BLaER1 treated with 17β-estradiol and CSF1 and Interleukin-3, amounts not matched to agents 10 nM and 100 nM (cell line): ENCODE measurements around the gene USP14.
A peak's percentile ranks its signal among the peaks of the same experiment; 100 is the strongest.
"Not testable (repeated sequence)": the region's sequence is repeated elsewhere in the genome, so short reads cannot be mapped to it uniquely, and the experiment has no call there.

ENCODE experiments used
- H3K27ac ChIP-seq, 11 experiments: shearing (Covaris generic); formaldehyde crosslinking; 2 replicates each; pipeline ENCODE4 v1.8.1; 2022
- H3K27me3 ChIP-seq, 11 experiments: shearing (Covaris generic); formaldehyde crosslinking; 2 replicates each; pipeline ENCODE4 v1.8.1; 2022
- H3K36me3 ChIP-seq, 11 experiments: shearing (Covaris generic); formaldehyde crosslinking; 2 replicates each; pipeline ENCODE4 v1.8.1; 2022
- H3K4me1 ChIP-seq, 10 experiments: shearing (Covaris generic); formaldehyde crosslinking; 2 replicates each; pipeline ENCODE4 v1.8.1; 2022
- H3K4me2 ChIP-seq, 11 experiments: shearing (Covaris generic); formaldehyde crosslinking; 2 replicates each; pipeline ENCODE4 v1.8.1; 2022
- H3K4me3 ChIP-seq, 10 experiments: shearing (Covaris generic); formaldehyde crosslinking; 2 replicates each; pipeline ENCODE4 v1.8.1; 2022
- H3K9ac ChIP-seq, 11 experiments: shearing (Covaris generic); formaldehyde crosslinking; 2 replicates each; pipeline ENCODE4 v1.8.1; 2022
- H3K9me3 ChIP-seq, 11 experiments: shearing (Covaris generic); formaldehyde crosslinking; replicated peaks in 1 of 11; 2 replicates each; pipeline ENCODE4 v1.8.1; 2022
- H4K20me1 ChIP-seq, 11 experiments: shearing (Covaris generic); formaldehyde crosslinking; 2 replicates each; pipeline ENCODE4 v1.8.1; 2022
- Cebpa-rat ChIP-seq, 11 experiments: shearing (Covaris generic); IDR thresholded peaks; 2 replicates each; pipeline ENCODE4 v1.8.1; 2022

The USP14 gene

GRCh38 chr18:158128-159036, at the start of gene USP14:
Gene USP14 (plus strand): TSS chr18:158557. CDS start chr18:158699, 142 bp downstream.
- H4K20me1 ChIP-seq = peaks cover 6 to 49% (median 45%) of the 10 kb centered on the region in 11 experiments; a peak in 20 of 22 replicates
- H3K4me1 ChIP-seq = peaks cover 20 to 31% (median 23%) of the 10 kb centered on the region in 10 experiments
- H3K4me3 ChIP-seq = peak within 1 kb of the TSS; percentile 64 to 92 (median 90)
- peak within 1 kb of the TSS; percentile 85 to 97 (median 94) for H3K9ac ChIP-seq
- no peaks in the 10 kb centered on the region for H3K27me3 ChIP-seq
- H3K36me3 ChIP-seq = peaks cover 0 to 36% (median 21%) of the 10 kb centered on the region in 11 experiments; a peak in 21 of 22 replicates
- no peaks in the 10 kb centered on the region for H3K9me3 ChIP-seq
- H3K4me2 ChIP-seq = peak within 1 kb of the TSS; percentile 81 to 97 (median 94)
- TF ChIP-seq Cebpa-rat (IDR thresholded peaks at IDR 0.05) = no peak
- H3K27ac ChIP-seq = peak within 1 kb of the TSS; percentile 70 to 95 (median 89); a peak in 21 of 22 replicates

GRCh38 chr18:108665-109063, 49.7 kb upstream of the USP14 start:
- not testable (repeated sequence) for H4K20me1 ChIP-seq, H3K27me3 ChIP-seq, H3K36me3 ChIP-seq, H3K9me3 ChIP-seq, H3K27ac ChIP-seq, H3K9ac ChIP-seq, H3K4me3 ChIP-seq, H3K4me2 ChIP-seq
- H3K4me1 ChIP-seq = peaks cover 0 to 12% (median 11%) of the 10 kb centered on the region in 10 experiments; a peak in 16 of 20 replicates

- H3K27ac ChIP-seq = peak overlapping the region in 1 of 11 experiments; percentile 88; a peak in 1 of 22 replicates
- TF ChIP-seq Cebpa-rat (IDR thresholded peaks at IDR 0.05) = peak in 4 of 11 experiments; percentile 8 to 46 (median 25); a peak in 2 of 22 replicates
- H3K36me3 ChIP-seq, H3K9ac ChIP-seq, H3K27me3 ChIP-seq, H4K20me1 ChIP-seq, H3K4me3 ChIP-seq, H3K9me3 ChIP-seq, H3K4me2 ChIP-seq: not testable (repeated sequence)
- peaks cover 0 to 12% (median 11%) of the 10 kb centered on the region in 10 experiments; a peak in 16 of 20 replicates for H3K4me1 ChIP-seq
Observed at GRCh38 chr18:109130-109921, 49.0 kb upstream of the USP14 start.

GRCh38 chr18:109922-110261, 48.5 kb upstream of the USP14 start:
- not testable (repeated sequence) for H3K36me3 ChIP-seq, H3K4me3 ChIP-seq, H3K4me2 ChIP-seq, H3K9ac ChIP-seq, H3K27me3 ChIP-seq, H4K20me1 ChIP-seq, H3K9me3 ChIP-seq
- Histone ChIP-seq H3K4me1 (peaks cover 0 to 12% (median 11%) of the 10 kb centered on the region in 10 experiments; a peak in 16 of 20 replicates), H3K27ac (peak overlapping the region in 1 of 11 experiments; percentile 88; a peak in 1 of 22 replicates)

- H3K9ac ChIP-seq = peak overlapping the region in 1 of 11 experiments; percentile 84; a peak in 2 of 22 replicates
- peak overlapping the region in 3 of 11 experiments; percentile 75 to 88 (median 82); a peak in 5 of 22 replicates for H3K27ac ChIP-seq
- peak overlapping the region in 8 of 11 experiments; percentile 71 to 83 (median 78); a peak in 16 of 22 replicates for H3K4me2 ChIP-seq
- not testable (repeated sequence) for H3K36me3 ChIP-seq, H3K4me3 ChIP-seq, H3K27me3 ChIP-seq, H3K9me3 ChIP-seq, H4K20me1 ChIP-seq
- H3K4me1 ChIP-seq = peaks cover 0 to 12% (median 11%) of the 10 kb centered on the region in 10 experiments; a peak in 16 of 20 replicates
Observed at GRCh38 chr18:110351-111201, 47.8 kb upstream of the USP14 start.

GRCh38 chr18:111306-112014, 46.9 kb upstream of the USP14 start:
- Histone ChIP-seq H3K9ac (peak overlapping the region; percentile 64 to 84 (median 75); a peak in 20 of 22 replicates), H3K27me3 (no peaks in the 10 kb centered on the region), H3K9me3 (peaks cover 0 to 8% (median 4%) of the 10 kb centered on the region in 11 experiments; a peak in 16 of 22 replicates), H3K36me3 (no peaks in the 10 kb centered on the region), H3K4me1 (peaks cover 0 to 12% (median 11%) of the 10 kb centered on the region in 10 experiments; a peak in 16 of 20 replicates), H3K4me2 (peak overlapping the region; percentile 63 to 86 (median 78)), H3K4me3 (peak overlapping the region; percentile 39 to 64 (median 50); a peak in 17 of 20 replicates), H3K27ac (peak overlapping the region; percentile 57 to 88 (median 71)), H4K20me1 (no peaks in the 10 kb centered on the region)
- TF ChIP-seq Cebpa-rat (IDR thresholded peaks at IDR 0.05) = peak in 1 of 11 experiments; percentile 72; a peak in 3 of 22 replicates

GRCh38 chr18:112015-112733, 46.2 kb upstream of the USP14 start:
- H3K9me3 ChIP-seq, H3K36me3 ChIP-seq, H3K4me2 ChIP-seq, H4K20me1 ChIP-seq, H3K27me3 ChIP-seq: not testable (repeated sequence)
- Histone ChIP-seq H3K4me3 (peak overlapping the region in 5 of 10 experiments; percentile 36 to 58 (median 45); a peak in 7 of 20 replicates), H3K9ac (peak overlapping the region in 4 of 11 experiments; percentile 71 to 84 (median 74); a peak in 4 of 22 replicates), H3K4me1 (peaks cover 0 to 12% (median 11%) of the 10 kb centered on the region in 10 experiments; a peak in 16 of 20 replicates), H3K27ac (peak overlapping the region in 4 of 11 experiments; percentile 66 to 88 (median 73); a peak in 3 of 22 replicates)

GRCh38 chr18:120539-121260, 37.7 kb upstream of the USP14 start:
- not testable (repeated sequence) for H3K27ac ChIP-seq, H3K4me3 ChIP-seq, H4K20me1 ChIP-seq, H3K27me3 ChIP-seq, H3K4me1 ChIP-seq, H3K36me3 ChIP-seq, H3K4me2 ChIP-seq, H3K9ac ChIP-seq, H3K9me3 ChIP-seq
